NCI-H82 treated with DMSO at 0.1 percent for 48 hours (cell line): ENCODE data around the gene LARP4B.

Source experiments
- DNase-seq: peaks from one replicate; lab custom pipeline; 2025; ENCODE audit not compliant: unreplicated experiment; lab: John Stamatoyannopoulos, UW

LARP4B gene

DNA sequence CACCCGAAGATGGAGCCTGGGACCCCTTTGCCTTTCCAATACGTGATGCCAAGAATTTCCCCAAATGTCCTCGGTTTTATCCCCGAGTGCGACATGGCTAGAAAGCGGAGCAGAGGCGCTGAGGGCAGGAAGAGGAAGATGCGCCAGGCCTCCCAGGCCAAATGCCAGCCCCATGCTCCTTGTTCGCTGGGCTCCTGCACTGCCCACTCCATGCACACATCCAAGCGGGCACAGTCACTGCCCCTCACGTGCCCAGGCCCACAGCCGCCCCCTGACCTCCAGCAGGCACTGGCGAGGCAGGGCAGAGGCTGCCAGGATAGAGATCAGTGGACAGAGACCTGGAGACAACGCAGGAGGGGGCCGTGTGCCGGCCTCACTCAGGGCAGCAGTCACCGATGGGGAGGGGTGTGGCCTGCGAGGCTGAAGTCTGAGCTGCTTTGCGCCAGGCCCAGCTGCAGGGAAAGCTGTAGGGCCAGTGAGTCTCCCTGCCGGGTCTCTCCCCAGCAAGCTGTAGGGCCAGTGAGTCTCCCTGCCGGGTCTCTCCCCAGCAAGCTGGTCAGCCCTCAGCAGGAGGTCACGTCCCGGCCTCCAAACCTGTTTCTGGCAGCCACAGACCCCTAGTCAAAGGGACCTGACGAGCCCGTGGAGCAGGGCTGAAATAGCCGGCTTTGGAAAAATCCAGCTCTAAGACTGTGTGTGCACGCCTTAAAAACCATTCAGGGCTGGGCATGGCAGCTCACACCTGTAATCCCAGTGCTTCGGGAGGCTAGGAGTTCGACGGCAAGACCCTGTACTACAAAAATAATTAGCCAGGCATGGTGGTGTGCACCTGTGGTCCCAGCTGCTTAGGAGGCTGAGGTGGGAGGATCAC is 141.4 kb downstream of the LARP4B start:
- DNase-seq: no peak

DNA sequence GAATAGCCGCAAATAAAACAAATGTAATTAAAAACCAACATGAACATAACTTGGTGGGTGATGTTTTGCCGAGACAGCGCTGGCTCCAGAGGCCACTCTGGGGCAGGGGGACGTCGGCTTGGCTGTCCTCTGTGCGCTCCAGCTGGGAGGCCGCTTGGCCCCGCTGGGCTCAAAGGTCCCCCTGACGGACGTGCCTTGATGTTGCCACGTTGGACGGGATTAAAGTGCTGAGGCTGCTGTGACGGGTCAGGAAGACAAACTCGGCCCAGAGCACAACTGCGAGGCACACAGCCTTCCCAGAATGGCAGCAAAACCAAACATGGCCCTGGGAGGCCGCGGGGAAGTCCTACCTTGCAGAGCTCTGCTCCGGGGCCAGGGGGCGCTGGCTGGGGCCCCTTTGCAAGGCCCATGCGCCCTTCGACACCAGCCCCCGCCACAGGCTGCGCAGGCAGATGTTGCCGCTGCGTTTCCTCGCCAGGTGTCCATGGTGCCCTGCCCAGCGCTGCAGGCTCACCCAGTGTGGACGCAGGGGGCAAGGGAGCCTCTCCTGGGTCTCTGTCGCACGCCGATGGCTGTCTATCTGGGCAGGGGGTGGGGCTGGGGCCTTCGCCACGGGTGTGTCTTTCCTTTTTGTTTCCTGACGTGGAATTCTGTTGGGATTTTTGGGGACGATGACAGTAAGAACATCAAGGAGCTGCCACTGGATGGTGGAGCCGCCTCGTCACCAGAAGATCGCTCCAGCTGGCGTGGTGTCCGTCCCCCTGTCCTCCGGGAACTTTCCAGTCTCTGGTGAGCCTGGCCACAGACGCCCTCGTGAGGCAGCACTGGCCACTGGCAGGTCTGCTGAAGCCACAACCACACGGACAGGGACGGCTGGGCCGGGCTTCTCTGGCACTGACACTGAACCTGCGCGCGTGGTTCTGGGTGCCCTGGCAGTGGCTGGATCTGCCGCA is 142.4 kb downstream of the LARP4B start:
- DNase-seq: no peak

GRCh38 chr10:787933-788651 is 143.4 kb downstream of the LARP4B start:
- no peak for DNase-seq

- no peak for DNase-seq
These were observed 144.7 kb downstream of the LARP4B start for GRCh38 chr10:786633-787474.

- DNase-seq: no peak
These were observed 145.7 kb downstream of the LARP4B start for GRCh38 chr10:785861-786214.

GRCh38 chr10:785089-785860 is 146.2 kb downstream of the LARP4B start:
- no peak for DNase-seq

- no peak for DNase-seq
These were observed 147.0 kb downstream of the LARP4B start for GRCh38 chr10:784403-785088.

- DNase-seq: no peak
These were observed 148.5 kb downstream of the LARP4B start for GRCh38 chr10:782751-783648.

DNA sequence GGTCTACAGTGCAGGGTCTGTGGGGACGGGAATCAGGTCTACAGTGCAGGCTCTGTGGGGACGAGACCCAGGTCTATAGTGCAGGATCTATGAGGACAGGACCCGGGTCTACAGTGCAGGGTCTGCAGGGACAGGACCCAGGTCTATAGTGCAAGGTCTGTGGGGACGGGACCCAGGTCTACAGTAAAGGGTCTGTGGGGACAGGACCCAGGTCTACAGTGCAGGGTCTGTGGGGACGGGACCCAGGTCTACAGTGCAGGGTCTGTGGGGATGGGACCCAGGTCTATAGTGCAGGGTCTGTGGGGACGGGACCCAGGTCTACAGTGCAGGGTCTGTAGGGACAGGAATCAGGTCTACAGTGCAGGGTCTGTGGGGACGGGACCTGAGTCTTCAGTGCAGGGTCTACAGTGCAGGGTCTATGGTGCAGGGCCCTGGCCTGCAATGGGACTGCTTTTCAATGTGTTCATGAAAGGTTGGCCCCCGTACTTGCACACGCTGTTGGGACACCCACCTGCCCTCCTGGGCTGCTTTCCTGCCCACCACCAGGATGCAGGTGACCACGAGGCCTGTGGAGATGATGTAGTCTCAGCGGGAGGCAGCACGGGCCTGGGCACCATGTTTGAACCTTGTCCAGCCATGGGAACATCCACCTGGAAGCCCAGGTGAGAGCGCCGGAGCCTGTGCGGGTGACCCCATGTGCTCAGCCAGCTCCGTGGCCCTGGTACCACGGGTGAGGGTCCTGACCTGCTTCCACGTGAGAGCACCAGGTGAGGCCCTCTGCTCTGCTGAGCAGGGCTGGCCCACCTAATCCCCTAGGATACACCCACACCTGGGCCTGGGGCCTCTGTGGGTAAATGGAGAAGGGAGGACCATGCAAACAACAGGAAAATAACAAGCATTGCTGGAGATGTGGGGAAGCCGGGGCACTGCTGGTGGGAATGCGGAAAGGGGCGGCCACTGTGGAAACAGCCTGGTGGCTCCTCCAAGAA is 150.7 kb downstream of the LARP4B start:
- no peak for DNase-seq

DNA sequence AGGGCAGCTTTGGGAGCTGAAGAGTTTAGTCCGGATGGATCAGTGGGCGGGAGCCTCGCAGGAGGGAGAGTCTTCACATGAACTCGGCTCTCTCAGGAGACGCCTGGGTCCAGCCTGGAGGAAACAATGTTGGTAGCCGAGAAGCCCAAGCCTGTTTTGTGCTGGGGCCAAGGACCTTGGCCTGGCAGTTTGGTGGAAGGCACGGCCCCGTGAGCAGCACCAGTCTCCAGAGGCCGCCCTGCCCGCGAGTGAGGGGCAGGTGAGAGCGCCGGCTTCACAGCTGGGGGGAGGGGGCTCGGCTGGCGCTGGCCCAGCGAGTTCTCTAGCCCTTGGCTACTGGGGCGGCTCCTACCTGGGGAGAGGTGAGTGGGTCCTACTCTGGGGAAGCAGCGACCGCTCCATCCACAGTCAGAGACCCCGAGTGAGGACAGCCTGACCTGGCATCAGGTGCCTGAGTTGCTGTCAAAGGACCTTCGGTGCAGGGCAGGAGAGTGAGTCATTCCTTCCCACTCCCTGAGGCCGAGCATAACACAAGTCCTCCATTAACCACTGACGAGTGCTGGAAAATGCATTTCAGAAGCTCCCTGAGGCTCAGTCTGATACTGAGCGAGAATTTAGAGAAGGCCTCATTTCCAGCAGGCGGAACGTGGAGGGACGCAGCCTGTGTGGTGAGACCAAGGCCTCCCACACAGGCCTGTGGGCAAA is 152.7 kb downstream of the LARP4B start:
- no peak for DNase-seq

GRCh38 chr10:777913-778479 is 153.5 kb downstream of the LARP4B start:
- no peak for DNase-seq

GRCh38 chr10:776772-777171 is 154.7 kb downstream of the LARP4B start:
- no peak for DNase-seq

DNA sequence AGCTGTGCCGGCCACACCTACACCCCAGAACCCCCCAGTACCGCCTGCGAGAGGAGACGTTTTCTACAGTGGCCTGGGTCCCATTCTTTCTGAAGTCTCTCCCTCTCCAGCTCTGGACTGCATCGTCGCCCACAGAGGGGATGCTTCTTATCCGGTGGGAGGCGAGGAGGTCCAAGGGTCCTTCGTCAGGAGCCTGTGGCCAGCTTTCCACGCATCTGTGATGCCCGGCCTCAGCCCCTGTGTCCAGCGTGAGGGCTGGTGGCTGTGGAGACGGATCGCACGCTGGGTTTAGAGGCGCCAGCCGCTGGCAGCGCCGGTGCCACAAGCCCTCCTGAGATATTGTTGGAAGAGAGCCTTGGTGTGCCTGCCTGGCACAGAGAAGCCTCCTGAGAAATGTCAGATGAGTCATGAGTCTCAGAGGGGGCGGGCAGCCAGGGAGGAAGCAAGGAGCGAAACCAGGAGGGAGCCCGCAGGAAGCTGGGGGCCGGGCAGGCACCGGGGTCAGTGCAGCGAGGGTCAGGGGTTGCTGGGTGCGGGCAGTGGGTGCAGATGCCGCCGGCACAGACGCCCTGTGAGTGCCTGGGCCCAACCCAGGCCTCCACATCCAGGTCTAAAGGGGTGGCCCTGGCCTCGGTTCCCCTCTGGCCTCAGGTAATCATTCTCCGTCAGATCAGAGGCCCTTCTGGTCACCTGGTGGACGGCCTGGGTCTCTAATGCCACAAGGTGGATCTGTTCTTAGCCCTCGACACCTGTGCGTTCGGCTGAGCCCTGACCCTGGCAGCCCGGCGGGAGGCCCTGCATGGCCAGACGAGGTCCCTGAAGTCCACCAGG is 156.0 kb downstream of the LARP4B start:
- no peak for DNase-seq

DNA sequence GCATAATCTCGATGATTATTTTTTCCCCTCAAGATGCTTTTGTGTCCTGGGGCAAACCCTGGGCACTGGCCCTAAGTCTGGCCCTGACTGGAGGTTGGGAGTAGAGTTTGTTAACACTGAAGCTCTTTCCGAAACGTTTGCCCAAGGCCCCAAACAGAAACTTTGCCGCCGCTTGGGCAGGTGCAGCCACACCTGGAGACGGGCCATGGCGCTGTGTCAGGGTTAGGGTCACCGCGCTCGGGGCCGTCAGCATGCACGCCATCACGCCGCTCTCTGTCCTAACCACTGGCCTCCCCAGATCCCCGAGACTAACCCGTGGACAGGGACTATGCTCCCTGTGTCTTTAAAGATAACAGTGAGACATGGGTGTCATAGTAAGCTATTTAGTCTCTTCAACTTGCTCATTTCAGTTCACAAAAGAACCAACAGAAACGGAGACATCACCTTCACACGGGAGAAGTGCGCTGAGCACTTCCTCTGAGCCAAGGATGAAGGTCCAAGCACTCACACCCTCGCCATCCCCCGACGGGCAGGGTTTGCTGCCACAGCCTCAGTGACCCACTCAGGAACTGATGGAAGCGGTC is 156.8 kb downstream of the LARP4B start:
- no peak for DNase-seq

DNA sequence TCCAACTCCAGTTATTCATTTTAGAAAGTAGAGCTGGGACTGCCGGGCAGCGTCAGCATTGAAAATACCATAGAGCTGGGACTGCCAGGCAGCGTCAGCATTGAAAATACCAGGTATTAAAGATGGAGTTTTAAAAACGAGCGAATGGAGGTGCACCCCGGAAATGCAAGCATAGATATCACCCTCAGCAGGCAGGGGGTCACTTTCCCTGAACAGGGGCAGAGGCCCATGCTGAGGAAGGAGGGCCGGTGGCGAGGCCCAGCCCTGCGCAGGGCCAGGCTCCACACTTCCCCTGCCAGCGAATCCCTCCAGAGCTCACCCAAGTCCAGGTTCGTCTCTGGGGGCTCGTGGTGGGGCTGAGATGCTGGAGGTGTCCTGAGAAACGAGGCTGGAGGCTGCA is 157.3 kb downstream of the LARP4B start:
- no peak for DNase-seq
